ENCODE data around the gene ABCG1.

ABCG1 gene

DNA sequence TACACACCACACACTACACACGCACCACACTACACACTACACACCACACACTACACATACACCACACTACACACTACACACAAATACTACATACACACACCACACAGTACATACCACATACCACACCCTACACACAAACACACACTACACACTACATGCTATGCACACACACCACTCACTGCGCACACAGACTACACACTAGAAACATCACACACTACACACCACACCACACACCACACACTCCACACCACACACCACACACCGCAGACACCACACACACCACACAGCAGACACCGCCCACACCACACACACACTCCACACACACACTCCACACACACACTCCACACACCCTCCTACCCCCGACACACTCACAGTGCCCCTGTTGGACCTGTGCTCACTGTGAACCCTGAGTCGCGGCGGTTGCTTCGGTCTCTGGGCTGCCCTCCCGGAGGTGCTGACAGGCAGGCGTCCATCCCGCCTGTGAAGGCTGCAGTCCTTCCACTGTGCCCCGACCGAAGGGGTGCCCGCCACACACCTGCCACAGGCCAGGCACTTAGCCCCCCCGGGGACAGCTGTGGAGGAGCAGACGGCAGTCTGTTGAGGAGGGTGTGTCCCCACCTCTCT is 74.8 kb downstream of the ABCG1 start:
- DNase-seq = no peak

DNA sequence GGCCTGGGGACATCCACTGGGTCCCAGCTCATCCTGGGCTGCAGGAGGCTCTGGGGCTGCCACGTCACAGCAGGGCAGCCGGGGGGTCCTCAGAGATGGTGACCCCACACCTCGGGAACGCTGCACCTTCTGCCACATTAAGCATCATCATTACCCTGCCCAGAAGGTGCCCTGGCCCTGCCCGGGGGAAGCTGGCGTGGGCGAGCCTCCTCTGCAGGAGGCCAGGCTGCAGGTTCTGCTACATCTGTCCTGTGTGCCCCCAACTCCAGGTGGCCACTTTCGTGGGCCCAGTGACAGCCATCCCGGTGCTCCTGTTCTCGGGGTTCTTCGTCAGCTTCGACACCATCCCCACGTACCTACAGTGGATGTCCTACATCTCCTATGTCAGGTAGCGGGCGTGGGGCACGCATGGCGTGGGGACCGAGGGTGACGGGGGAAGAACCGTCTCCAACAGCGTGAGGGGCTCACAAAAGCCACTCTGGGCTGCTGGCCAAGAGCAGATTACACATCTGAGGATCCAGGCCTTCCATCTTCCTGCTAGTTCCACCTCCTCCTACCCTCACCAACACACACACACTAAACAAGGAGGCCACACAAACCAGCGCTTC is 75.4 kb downstream of the ABCG1 start:
- DNase-seq = no peak

DNA sequence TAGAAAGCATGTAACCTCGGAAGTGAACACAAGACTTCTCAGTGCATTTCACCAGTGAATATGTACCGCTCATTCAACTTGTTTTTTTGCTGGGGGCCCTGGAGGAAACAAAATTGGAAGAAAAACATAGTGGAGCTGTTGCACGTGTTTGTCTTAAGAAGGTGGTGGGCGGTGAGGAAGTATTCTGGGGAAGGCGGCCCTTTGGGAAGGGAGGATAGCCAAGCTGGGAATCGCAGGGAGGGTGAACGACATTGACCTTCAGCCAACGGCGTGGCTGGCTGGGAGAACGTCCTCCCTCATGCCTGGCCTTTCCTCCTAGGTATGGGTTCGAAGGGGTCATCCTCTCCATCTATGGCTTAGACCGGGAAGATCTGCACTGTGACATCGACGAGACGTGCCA is 76.9 kb downstream of the ABCG1 start:
- no peak for DNase-seq

DNA sequence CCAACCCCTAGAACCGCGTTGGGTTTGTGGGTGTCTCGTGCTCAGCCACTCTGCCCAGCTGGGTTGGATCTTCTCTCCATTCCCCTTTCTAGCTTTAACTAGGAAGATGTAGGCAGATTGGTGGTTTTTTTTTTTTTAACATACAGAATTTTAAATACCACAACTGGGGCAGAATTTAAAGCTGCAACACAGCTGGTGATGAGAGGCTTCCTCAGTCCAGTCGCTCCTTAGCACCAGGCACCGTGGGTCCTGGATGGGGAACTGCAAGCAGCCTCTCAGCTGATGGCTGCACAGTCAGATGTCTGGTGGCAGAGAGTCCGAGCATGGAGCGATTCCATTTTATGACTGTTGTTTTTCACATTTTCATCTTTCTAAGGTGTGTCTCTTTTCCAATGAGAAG is 77.6 kb downstream of the ABCG1 start:
- no peak for DNase-seq

DNA sequence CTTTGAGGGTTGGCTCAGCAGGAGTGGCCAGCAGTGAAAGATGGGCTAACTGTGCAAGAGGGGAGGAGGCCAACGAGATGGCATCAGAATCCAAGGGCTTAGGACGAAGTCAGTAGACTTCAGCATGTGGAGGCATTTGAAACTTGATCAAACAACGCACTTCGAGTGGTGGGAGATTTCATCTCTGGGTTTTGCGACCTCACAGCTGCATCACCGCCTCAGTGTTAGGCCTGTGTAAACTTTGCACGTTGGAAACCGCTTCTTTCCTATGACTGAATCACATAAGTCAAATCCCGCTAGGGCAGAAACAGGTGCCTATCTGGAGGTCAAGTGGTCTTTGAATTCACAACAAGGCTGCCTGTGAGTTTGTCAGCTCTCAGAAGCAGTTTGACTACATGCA is 78.4 kb downstream of the ABCG1 start:
- no peak for DNase-seq

DNA sequence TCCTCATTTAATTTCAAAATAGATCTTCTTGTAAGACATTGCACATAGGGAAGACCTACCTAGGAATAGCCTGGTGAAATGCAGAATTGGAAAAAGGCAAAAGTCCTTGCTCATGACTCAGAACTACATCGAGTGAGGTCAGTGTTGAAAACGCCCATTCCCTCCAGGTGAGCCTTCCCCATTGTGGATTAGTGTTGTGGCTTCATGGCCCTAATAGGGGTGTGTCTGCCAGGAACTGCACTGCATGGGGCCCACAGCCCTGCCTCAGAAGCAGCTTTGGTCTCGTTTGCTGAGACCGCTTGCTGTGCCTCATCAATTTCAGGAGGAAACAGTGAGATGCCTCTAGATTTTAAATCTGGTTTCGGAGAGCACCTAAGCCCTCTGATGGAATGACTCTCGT is 79.3 kb downstream of the ABCG1 start:
- no peak for DNase-seq

DNA sequence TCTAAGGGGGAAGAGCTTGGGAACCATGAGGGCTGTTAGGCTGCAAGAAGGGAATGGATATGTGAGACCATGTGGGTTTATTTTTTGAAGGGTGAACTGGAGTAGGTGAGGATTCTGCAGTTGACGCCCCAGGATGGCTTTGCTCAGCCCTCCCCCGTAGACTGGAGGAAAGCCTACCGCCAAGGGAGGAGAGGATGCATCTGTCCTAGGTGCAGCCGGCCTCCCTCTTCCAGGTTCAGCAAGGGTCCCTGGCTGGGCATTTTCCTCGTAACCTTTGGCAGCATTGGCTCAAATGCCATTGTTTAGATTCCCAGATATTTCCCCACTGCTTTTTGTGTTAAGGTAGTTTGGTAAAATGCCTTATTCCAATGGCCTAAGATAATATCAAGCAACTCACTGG is 79.7 kb downstream of the ABCG1 start:
- no peak for DNase-seq

DNA sequence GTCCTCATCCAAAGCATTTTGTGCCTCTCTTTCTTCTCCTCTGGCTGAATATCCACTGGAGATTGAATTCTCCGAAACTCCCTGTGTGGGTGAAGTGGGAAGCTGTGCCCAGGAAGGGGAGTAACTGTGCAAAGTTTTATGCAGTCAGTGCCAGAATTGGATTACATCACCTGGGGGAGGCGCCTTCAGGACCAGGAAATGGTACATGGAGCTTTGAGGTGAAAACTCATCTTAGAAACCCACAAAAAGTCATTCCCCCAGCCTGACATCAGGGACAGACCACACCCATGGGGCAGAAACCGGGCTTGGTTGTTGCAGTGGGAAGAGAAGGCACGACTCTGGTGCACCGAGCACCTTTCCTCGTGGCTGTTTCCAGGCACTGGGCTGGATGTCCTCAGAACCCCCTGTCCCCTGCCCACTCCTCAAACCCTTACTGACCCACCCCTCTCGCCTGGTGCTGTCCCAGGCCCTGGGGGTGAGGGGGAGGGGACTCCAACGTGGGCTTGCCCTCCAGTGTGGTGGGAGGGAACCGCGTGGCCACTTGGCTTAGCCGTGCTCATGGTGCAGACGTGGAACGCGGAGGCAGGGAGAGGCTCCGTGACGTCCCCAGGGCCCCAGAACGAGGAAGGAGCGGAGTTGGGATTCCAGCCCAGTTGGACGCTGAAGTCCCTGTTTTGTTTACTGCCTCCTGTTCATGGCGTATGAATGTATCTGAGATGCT is 80.5 kb downstream of the ABCG1 start:
- DNase-seq = no peak

DNA sequence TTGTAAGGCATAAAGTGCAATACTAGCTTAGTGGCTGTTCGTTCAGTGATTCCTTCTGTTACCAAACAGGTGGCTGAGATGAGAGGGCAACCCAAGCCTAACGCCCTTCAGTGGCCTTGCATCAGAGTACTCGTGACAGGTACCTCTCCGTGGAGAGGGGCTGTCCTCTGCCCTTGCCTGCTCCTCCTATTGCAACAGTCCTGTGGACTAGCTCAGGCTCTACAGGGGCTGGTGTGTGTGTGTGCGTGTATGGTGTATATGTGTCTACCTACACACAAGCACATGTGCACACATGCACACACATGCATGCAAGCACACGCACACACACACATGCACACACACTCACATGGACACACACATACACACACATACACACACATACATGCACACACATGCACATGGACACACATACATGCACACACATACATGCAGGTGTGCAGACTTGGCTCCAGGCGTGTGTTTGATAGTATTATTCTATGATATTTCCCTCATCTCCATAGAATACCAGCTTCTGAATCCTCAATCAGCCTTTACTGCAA is 81.2 kb downstream of the ABCG1 start:
- no peak for DNase-seq

DNA sequence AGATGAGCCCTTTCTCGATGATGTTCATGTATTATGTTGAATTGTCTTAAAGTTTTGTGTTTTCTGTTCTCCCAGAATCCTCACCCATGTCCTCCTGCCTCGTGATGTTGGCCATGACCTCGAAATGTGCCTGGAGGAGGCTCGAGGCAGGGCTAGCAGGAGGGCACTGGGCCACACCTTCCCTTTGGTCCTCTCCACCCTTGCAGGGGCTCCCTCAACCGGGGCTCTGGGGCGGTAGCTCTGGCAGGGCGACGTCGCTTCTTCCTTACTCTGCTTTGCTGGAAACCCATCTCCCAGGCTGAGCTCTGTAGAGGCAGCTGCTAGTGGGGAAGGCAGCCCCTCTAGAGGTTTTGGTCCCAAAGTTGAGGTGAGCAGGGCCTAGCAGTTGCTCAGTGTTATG is 82.0 kb downstream of the ABCG1 start:
- DNase-seq = no peak

DNA sequence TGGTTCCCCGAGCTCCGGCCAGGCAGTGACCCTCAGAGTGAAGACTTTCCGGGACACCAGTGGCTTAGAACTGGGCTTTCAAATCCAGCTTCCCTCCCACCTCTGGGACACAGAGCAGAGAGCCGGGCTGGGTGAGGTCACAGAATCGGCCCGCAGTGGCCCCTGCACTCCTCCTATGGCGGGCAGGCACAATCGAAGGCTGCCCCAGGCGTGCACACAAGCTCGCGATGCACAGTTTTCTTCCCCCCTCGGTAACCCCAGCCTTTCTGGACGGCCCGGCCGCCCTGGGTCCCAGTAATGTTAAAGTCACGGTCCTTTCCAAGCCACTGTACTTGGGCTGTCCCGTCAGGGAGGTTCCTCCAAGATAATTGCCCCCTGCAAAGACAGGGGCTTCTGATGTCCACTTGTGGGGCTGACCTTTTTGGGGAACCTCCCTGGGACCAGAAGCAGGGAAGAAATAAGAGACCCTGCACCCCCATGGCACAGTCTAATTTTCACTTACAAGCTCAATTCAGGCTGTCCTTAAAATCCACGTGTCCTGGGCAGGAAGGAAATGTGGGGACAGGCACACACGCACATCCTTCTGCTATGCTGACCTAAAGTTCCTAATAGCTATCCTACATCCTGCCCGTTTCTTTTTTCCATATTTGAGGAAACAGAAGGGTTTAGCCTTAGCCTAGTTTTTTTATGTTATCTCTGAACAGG is 82.6 kb downstream of the ABCG1 start:
- DNase-seq = no peak

DNA sequence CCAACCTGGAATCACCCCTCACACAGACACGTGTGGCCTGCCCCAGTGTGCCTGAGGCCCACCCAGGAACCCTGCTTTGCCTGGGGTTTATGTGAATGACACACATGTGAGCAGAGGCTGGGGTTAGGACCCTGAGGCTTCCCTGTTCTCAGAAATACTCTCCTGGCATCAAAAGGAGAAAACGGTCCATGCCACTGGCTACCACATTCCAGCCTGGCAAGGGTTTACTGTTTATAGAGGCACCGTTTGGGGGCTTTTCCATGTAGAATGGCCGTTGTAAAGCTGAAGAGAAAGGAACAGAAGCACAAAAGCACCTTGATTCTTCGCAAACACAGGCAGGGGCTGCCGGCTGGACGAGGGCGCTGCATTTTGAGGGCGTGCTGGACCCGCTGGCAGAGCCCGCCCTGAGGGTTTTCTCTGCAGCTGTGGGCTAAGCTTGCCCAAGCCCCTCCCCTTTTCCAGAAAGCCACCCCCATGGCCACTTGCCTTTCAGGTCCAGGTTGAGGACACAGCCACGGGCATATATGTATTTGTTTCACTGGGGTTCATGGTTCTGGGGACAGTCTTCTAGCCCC is 83.2 kb downstream of the ABCG1 start:
- no peak for DNase-seq

DNA sequence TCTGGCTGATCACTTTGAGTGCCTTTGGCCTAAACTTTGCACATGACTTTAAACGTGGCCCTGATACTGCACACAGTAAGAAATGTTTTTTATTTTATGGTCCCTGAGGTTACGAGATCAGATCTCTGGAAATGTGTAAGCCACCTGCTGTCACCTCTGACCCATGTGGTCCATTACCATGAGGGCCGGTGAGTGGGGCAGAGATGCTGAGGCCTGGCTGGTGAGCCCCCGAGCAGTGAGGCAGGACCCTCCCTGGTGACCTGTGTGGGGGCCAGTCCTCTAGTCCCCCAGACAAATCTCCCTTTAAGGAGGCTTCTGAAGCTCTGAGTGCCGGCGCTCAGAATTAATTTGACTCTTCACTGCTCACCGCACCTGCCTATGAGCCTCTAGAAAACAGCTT is 83.9 kb downstream of the ABCG1 start:
- no peak for DNase-seq

DNA sequence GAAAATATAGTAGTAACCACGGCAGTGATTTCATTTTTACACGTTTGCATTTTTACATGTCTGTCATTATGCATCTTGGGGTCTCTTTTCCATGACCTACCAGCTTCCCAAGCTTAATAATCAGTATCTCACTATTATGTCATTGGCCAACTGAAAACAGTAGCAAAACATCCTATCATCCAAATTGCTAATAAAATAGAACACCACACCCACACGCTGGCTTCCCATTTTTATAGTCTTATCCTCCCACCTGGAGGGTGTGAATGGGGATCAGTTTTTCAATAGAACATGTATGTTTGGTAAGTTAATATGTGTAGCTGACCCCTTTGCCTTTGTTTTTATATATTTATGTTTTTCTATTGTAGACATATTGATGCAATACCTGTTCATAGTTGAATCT is 84.5 kb downstream of the ABCG1 start:
- no peak for DNase-seq

DNA sequence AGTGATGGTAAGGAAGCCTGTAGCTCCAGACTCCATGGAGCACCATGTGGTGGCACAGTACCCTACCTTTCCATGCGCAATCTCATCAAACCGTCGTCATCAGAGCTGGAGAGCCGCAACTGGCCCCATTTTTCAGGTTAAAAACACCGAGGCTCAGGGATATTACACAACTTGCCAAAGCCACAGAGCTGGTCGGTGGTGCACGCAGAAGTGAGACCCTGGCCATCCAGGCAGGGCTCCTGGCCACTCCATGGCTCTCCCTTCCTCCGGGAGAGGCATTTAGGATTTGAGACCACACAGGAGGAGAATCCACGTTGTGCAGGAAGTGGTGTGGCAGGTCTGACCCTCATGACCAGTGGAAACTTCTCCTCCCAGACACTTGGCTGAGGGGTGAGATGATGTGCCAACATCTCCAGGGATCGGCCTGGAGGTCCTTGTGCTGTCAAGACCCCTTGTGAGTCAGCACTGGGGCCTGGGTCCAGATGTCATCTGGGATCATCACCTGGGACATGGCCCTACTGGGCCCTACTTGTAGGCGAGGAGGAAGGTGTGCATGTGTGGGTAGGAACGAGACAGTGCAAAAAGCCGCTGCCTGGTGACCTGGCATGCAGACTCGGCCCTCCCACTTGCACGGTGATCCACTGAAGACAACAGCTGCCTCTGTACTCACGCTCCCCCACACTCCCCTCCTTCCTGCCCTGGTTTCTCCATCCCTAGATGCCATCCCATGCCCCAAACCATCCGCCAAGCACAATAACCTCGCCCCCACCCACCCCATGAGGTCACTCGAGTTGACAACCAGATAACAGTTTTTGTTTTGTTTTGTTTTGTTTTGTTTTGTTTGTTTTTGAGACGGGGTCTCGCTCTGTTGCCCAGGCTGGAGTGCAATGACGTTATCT is 85.9 kb downstream of the ABCG1 start:
- DNase-seq = no peak

DNA sequence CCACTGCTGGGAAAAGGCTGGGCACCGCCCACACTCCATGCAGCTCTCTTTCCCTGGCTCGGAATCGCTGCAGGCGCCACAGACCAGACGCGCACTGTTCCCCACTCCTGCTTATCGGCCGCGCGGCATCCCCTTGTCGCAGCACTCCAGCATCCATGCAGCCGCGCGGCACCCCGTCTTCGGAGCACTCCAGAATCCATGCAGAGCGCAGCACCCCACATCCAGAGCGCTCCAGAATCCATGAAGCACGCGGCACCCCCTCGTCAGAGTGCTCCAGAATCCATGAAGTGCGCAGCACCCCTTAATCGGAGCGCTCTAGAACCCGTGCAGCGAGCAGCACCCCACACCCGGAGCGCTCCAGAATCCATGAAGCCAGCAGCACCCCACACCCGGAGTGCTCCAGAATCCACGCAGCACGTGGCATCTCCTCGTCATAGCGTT is 86.8 kb downstream of the ABCG1 start:
- DNase-seq = no peak

DNA sequence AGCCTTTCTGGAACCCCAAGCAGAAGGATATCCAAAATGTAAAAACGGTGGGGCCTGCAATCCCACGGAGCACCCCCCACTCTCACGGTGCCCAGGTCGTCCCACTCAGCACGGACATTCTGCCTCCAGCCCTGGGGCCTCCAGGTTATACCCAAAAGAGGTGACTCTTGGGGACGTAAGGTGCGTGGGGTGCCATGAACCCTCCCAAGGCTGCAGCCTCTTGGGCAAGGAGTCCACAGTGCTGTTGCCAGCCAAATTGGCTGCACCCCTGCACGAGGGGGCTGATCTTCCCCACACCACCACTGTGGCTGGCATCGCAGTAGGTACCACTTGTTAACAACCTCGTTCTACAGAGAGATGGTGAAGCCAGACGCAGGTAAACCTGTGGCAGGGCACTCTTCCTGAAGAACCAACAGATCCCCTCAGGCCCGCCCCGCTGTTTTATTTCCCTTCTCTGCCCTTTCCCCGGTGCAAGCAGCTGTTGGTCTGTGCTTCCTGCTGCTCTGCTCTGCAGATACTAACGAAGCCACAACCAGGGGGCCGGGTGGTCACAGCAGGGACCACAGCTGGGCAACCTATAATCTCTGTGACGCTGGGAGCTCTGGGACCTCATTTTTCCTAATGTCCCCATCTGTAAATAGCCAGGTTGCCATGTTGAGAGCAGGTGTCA is 87.6 kb downstream of the ABCG1 start:
- no peak for DNase-seq

DNA sequence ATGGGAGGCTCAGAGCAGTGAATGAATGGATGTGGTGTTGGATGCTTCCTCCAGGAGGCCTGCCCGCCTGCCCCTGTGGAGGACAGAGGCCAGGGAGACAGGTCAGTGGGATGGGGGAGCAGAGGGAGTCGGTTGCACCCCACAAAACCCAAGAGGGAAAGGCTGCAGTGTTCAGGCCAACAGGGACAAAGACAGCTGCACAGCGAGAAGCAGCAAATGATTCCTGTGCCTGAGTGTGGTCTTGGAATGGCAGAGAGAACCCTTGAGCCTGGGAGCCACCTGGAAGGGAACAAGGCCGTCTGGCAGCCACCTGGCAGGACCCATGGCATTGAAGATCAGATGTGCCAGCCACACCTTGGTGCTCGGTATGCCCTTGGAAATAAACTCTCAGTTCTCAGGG is 88.2 kb downstream of the ABCG1 start:
- DNase-seq = no peak

DNA sequence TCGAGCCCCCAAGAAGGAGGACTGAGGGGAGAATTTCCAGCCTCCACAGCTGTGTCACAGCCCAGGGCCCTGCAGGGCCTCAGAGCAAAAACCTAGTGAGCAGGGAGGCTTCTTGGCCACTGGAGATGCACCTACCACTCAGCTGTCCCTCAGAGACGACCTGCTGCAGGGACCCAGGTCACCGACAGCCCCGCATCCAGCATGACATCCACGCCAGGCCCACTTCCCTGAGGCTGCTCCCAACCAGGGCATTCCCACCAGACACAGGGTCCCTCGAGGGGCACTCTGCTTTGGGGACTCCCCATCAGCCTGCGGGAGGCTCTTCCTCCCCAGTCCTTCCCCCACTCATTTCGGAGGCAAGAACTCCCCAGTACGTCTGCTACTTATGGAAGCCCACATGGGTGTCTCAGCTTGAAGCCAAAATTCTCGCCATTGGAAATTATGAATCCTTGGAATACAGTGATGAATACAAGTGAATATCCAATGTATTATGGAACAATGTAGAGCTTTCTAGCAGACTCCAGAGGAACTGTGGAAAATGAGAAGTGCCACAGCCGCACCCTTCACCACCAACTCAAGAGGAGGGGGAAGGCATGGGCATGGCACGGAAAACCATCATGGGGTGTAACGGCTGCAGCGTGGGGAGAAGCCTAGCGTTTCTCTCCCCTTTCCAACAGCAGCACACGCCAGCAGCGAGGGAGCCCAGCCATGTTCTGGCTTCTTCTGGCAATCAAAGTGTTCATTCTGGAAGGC is 89.4 kb downstream of the ABCG1 start:
- no peak for DNase-seq

DNA sequence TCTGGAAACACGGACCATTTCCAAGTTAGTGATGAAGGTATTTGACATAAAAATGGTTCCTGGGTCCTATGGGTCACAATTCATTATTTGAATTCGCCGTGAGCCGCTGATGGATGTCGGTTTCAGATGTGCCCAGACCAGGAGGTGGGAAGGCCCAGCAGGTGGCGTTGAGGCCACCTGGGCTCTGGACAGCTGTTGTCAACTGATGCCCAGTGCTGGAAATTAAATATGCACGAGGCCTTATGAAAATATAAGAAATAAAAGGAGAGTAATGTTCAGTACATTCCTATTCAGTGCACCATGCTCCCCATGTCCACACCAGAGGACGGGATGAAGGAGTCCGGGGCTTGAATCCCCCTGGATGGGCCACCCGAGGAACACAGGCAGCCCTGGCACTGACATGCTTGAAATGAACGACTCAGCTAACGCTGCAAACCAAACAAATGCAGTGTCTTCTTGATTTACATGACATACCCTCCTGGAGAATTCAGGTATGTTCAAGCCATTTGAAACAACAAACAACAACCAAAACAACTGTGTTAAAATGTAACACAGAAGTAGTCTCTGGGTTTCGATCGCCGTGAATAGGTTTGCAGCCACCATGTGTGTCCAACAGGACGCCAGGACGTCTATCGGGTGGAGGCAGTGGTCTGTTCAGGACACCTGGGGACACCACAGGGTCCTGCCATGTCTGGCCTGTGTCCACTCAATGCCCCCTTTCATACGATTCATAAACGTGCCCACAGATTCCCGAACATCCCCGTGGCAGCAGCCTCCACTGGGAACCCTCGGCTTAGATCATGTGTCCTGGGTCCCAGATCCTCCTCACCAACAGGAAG is 90.2 kb downstream of the ABCG1 start:
- no peak for DNase-seq
